HL-60 (cell line): ENCODE measurements around the gene ATP5MG.

ENCODE experiments used
- TF ChIP-seq, protein P1 (sequence below): IDR thresholded peaks from one replicate; pipeline ENCODE4 v1.5.1; 2011; ENCODE audit warnings: low read length, control low read depth, inconsistent platforms; ENCODE audit not compliant: insufficient read depth
- TF ChIP-seq, protein P2 (sequence below): IDR thresholded peaks from 2 replicates; pipeline ENCODE4 v1.6.1; 2012; ENCODE audit warnings: low read depth; ENCODE audit not compliant: insufficient replicate concordance

DNA sequence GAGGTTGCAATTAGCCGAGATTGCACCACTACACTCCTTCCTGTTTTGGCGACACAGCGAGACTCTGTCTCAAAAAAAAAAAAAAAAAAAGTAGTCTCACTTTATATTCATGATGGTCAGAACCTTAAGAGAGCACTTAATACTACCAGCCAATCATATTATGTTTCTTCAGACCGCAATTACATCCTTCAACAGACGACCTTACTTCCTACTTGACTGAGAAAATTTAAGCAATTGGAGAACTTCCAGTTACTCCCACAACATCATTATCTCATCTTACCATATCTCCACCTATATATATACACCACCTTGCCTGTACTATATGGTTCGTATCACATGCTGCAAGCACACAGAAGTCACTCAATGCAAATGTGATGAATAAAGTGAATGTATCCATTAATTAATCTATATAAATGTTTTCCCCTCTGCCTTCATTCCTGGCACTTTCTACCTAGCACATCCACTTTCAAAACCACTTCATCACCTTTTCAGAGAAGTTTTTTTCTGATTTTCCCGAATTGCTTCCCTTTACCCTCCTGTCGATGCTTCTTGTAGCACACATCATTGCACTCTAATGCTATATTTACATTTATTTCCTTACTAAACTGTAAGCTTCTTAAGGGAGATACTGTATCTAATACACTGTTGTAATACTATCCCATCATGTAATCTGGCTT, 13.8 kb downstream of the ATP5MG start:
- TF ChIP-seq, protein P1, sequence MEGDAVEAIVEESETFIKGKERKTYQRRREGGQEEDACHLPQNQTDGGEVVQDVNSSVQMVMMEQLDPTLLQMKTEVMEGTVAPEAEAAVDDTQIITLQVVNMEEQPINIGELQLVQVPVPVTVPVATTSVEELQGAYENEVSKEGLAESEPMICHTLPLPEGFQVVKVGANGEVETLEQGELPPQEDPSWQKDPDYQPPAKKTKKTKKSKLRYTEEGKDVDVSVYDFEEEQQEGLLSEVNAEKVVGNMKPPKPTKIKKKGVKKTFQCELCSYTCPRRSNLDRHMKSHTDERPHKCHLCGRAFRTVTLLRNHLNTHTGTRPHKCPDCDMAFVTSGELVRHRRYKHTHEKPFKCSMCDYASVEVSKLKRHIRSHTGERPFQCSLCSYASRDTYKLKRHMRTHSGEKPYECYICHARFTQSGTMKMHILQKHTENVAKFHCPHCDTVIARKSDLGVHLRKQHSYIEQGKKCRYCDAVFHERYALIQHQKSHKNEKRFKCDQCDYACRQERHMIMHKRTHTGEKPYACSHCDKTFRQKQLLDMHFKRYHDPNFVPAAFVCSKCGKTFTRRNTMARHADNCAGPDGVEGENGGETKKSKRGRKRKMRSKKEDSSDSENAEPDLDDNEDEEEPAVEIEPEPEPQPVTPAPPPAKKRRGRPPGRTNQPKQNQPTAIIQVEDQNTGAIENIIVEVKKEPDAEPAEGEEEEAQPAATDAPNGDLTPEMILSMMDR, result no peak
- TF ChIP-seq, protein P2, sequence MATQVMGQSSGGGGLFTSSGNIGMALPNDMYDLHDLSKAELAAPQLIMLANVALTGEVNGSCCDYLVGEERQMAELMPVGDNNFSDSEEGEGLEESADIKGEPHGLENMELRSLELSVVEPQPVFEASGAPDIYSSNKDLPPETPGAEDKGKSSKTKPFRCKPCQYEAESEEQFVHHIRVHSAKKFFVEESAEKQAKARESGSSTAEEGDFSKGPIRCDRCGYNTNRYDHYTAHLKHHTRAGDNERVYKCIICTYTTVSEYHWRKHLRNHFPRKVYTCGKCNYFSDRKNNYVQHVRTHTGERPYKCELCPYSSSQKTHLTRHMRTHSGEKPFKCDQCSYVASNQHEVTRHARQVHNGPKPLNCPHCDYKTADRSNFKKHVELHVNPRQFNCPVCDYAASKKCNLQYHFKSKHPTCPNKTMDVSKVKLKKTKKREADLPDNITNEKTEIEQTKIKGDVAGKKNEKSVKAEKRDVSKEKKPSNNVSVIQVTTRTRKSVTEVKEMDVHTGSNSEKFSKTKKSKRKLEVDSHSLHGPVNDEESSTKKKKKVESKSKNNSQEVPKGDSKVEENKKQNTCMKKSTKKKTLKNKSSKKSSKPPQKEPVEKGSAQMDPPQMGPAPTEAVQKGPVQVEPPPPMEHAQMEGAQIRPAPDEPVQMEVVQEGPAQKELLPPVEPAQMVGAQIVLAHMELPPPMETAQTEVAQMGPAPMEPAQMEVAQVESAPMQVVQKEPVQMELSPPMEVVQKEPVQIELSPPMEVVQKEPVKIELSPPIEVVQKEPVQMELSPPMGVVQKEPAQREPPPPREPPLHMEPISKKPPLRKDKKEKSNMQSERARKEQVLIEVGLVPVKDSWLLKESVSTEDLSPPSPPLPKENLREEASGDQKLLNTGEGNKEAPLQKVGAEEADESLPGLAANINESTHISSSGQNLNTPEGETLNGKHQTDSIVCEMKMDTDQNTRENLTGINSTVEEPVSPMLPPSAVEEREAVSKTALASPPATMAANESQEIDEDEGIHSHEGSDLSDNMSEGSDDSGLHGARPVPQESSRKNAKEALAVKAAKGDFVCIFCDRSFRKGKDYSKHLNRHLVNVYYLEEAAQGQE, result no peak
